ENCODE measurements around the gene DAB2. TPM values are rescaled to one million over a fixed set of nuclear protein-coding genes. Genes with fewer than 3 reads are reported as not detected.

Gene DAB2
- total RNA-seq, 2 donors from 2014 or later = 1.9 to 37.2 TPM

DNA sequence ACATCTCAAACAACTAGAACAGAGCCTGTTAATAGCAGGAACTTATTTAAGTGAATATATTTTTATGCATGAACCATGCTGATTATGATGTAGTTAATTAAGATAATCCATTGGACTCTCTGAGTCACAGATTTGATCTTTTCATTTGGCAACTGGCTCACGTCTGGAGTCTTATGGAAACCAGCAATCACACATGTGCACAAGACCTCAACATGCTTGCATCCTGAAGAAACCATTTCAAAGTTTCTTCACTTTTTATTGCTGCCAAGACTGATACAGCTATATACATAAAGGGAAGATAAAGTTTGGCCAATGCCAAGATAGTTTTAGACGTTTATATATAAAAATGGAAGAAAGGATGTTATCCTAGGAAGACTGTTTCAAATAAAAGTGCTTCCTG lies 47.2 kb downstream of the DAB2 start:
- no peaks in the 10 kb centered on the region for H3K36me3 Mint-ChIP-seq (ENCODE audit: low read depth)
- no peak for DNase-seq

DNA sequence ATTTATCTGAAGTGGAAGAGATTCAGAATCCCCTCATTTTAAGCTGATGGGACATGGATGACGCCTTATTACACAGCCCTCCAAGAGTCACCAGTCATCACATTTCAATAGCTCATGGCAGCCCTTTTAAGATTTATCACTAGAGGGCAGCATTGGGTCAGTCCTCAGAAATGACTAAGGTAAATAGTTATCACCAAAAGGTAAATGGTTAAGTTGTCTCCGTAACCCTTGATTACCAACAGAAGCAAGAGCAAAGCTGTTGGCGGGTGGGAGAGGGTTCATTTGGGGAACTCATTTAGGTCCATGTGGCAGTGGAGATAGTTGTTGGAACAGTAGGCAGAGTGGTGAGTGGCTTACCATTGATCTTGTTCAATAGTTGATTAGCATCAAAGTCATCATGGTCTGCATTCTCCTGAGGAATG lies 48.5 kb downstream of the DAB2 start:
- Mint-ChIP-seq H3K4me3 (no peak overlapping the region), H3K27me3 (peaks cover 65% of the 10 kb centered on the region), H3K4me1 (peaks cover 2% of the 10 kb centered on the region), H3K36me3 (ENCODE audit: low read depth) (no peaks in the 10 kb centered on the region), H3K27ac (no peak overlapping the region)
- ATAC-seq (peak; percentile 72), DNase-seq (peak in 1 of 3 donors; percentile 10)
- H3K9me3 ChIP-seq (ENCODE audit: control insufficient read depth, low read length, poor library complexity, severe bottlenecking) = no peaks in the 10 kb centered on the region

More for the DNA sequence above, 47.2 kb downstream of the DAB2 start:
- Mint-ChIP-seq H3K27ac (no peak overlapping the region), H3K4me3 (no peak overlapping the region), H3K27me3 (peaks cover 76% of the 10 kb centered on the region), H3K4me1 (peaks cover 2% of the 10 kb centered on the region)
- ATAC-seq = no peak
- H3K9me3 ChIP-seq (ENCODE audit: control insufficient read depth, low read length, poor library complexity, severe bottlenecking) = no peaks in the 10 kb centered on the region

DNA sequence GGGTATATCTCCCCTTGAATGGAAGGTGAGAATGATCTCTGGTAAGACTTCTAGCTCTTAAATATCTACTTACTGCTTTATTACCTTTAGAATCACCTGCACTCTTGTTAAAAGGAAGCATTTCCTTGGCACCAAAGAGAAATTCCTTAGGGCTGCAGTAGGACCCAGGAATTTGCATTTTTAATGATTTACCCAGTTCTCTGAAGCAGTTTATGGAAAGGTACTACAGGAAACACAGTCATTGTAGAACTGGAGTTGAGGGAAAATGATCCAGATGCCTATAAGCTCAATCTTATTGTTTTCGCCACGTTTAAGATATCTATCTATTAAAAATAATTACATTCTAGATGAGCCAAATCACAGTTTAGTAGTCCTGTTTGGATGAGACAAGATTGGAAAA lies 51.0 kb downstream of the DAB2 start:
- H3K4me1 Mint-ChIP-seq = peaks cover 2% of the 10 kb centered on the region
- no peaks in the 10 kb centered on the region for H3K9me3 ChIP-seq (ENCODE audit: control insufficient read depth, low read length, poor library complexity, severe bottlenecking)
- H3K36me3 Mint-ChIP-seq (ENCODE audit: low read depth) = no peaks in the 10 kb centered on the region
- peaks cover 45% of the 10 kb centered on the region for H3K27me3 Mint-ChIP-seq
- ATAC-seq (no peak), DNase-seq (no peak)
- no peak overlapping the region for H3K27ac Mint-ChIP-seq
- H3K4me3 Mint-ChIP-seq = no peak overlapping the region

DNA sequence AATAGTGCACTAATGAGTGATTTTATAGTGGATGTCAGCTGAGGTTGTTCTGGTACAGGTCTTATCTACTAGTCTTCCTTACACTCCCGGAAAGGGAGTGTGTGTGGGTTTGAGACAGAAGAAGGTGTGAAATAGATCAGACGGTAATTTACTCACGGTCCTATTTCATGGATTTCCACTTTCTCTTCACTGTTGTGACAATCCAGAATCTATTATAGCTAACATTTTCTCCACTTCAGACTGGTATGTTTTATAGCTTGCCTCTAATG lies 53.5 kb downstream of the DAB2 start:
- DNase-seq (no peak), ATAC-seq (no peak)
- Mint-ChIP-seq H3K4me3 (no peak overlapping the region), H3K27ac (no peak overlapping the region), H3K4me1 (peaks cover 2% of the 10 kb centered on the region), H3K36me3 (ENCODE audit: low read depth) (no peaks in the 10 kb centered on the region), H3K27me3 (peaks cover 24% of the 10 kb centered on the region)
- H3K9me3 ChIP-seq (ENCODE audit: control insufficient read depth, low read length, poor library complexity, severe bottlenecking) = no peaks in the 10 kb centered on the region

DNA sequence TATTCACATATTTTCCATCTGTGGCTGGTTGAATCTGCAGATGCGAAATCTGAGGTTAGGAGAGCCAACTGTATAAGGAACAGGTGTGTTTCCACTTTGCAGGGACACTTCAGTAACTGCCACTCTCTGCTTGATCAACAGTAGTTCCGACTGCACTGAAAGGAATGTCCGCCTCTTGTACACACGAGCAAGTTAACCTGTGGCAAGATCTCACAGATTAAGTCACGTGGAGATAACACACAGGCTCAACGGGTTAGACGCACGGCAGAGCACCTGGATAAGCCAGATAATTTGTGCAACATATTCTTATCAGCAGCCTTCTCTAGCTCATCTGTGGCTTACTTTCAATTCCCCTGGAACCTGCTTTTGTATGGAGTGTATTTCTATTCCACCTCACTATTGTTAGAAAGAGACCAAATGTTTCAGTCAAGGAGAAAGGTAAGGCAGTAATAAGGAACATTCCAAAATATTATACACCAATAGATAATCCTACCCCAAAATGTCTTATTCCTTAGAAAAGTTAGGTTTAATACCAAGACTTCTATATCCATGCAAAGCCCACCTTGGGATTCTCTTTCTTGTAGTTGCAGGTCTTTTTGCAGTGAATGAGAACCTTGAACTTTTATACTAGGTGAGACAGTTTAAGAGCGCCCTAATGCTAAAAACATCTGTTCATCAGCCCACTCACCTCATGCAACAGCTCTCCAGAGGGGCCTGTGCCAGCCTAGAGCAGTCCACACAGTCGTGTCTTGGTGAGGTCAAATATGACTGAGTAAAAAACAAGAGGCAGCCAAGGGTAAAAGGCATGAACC lies 54.0 kb downstream of the DAB2 start:
- no peak overlapping the region for H3K27ac Mint-ChIP-seq
- H3K36me3 Mint-ChIP-seq (ENCODE audit: low read depth) = no peaks in the 10 kb centered on the region
- ATAC-seq (no peak), DNase-seq (no peak)
- no peak overlapping the region for H3K4me3 Mint-ChIP-seq
- H3K27me3 Mint-ChIP-seq = peaks cover 20% of the 10 kb centered on the region
- no peaks in the 10 kb centered on the region for H3K9me3 ChIP-seq (ENCODE audit: control insufficient read depth, low read length, poor library complexity, severe bottlenecking)
- H3K4me1 Mint-ChIP-seq = peaks cover 2% of the 10 kb centered on the region

DNA sequence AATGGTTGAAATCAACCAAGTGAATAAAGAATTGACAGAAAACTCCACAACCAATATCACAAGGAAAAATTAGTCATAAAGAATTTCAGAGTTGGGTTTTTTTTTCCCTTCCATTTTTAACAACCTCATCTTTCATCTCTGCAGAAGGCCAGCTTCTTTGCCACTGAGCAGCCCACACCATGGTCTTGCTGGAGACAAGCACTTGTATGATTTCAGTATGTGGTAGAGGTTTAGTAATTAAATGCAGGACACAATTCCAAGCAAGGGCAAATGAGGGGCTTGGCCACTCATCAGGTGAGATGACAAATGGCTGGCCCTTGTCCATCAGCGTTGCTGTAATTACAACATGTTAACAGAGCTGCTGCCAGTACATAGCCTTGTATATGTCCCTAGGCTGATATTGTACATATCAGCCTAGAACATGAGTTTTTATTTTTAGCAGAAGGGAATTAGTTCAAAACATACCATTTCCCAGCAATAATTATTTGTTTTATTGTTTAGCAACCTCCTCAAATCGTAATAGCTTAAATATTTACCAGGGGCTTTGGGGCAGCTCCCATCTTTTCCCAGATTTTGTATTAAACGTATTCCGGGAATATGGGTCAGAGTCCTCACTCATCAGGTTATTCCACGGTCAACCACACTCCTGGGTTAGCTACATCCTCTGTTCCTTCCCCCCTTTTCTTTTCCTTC lies 55.5 kb downstream of the DAB2 start:
- H3K9me3 ChIP-seq (ENCODE audit: control insufficient read depth, low read length, poor library complexity, severe bottlenecking) = no peaks in the 10 kb centered on the region
- H3K36me3 Mint-ChIP-seq (ENCODE audit: low read depth) = no peaks in the 10 kb centered on the region
- H3K4me1 Mint-ChIP-seq = peaks cover 2% of the 10 kb centered on the region
- H3K27ac Mint-ChIP-seq = no peak overlapping the region
- ATAC-seq (no peak), DNase-seq (no peak)
- H3K27me3 Mint-ChIP-seq = peaks cover 12% of the 10 kb centered on the region
- no peak overlapping the region for H3K4me3 Mint-ChIP-seq

DNA sequence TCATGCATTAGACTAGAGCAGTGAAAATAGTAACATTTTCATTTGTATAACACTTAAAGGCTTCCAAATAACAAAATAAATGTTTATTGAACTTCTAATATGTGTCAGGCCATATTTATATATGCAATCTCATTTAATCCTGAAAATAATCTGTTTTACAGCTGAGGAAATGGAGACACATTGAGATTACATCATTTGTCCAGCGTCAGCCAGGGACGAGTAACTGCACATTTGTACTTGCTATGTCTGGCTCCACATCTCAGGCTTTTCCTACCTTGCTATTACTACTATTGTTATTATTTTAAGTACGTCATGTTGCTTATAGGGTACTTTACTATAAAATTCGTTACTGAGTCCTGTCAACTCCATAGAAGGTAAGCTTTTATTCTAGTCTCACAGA lies 56.7 kb downstream of the DAB2 start:
- Mint-ChIP-seq H3K4me1 (peaks cover 2% of the 10 kb centered on the region), H3K4me3 (no peak overlapping the region), H3K36me3 (ENCODE audit: low read depth) (no peaks in the 10 kb centered on the region), H3K27ac (no peak overlapping the region), H3K27me3 (peaks cover 12% of the 10 kb centered on the region)
- H3K9me3 ChIP-seq (ENCODE audit: control insufficient read depth, low read length, poor library complexity, severe bottlenecking) = no peaks in the 10 kb centered on the region
- no peak for DNase-seq
- ATAC-seq = no peak

DNA sequence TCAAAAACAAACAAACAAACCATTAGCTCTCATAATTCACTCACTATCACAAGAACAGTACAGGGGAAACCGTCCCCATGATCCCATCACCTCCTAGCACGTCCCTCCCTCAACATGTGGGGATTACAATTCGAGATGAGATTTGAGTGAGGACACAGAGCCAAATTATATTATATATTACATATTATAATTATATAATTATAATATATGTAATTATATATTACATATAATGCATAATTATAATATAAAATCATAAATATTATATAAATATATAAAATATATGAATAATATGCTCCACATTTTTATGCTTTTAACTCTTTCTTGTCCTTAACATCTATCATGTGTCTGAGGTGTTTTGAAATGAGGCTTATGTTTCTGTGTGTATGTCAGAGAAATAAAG lies 57.1 kb downstream of the DAB2 start:
- H3K4me1 Mint-ChIP-seq = peaks cover 2% of the 10 kb centered on the region
- H3K4me3 Mint-ChIP-seq = no peak overlapping the region
- no peaks in the 10 kb centered on the region for H3K9me3 ChIP-seq (ENCODE audit: control insufficient read depth, low read length, poor library complexity, severe bottlenecking)
- no peaks in the 10 kb centered on the region for H3K36me3 Mint-ChIP-seq (ENCODE audit: low read depth)
- H3K27me3 Mint-ChIP-seq = peaks cover 8% of the 10 kb centered on the region
- ATAC-seq (no peak), DNase-seq (no peak)
- no peak overlapping the region for H3K27ac Mint-ChIP-seq

DNA sequence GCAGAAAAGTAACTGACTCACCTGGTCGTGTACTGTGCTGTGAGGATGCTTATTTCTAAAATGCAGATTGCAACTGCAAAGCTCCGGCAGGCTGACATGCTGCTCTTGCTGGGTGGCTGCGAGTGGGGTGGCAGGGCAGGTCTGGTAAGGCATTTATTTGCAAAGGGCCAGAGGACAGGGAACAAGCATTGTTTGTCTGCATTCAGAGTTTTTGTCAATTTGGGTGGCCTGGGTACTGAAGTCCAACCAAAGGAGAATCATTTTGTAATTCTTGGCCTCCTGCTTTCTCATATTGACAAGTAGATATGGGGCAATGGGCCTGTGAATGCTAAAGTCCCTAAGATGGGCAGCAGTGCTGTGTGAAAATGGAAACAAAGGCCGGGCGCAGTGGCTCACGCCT lies 60.4 kb downstream of the DAB2 start, which contains the start of gene C9:
Gene C9, minus strand, starts transcription at position 129 of the 400 bp plus-strand sequence. Its CDS starts 31 bp downstream, at position 98.
- Mint-ChIP-seq H3K27me3 (peaks cover 5% of the 10 kb centered on the region), H3K36me3 (ENCODE audit: low read depth) (no peaks in the 10 kb centered on the region), H3K27ac (no peak within 1 kb of the TSS)

DNA sequence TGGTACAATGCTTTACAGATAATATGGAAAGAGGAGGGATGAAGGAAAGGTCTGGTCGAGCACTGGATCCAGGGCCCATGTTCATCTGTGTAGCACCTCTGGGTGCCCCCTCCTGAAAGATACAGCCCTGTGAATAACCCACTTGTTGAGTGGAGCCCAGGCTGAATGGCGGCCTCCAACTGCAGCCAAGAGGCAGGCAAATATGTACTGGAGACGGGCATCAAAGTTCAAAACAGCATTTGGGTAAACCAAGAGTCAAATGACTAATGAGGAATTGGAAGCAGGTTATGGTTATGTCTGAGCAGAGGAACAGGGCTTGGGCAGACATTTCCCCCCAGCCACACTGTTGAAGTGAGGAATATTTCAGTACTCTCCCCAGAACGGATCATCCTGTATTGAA lies 61.6 kb downstream of the DAB2 start:
- no peak for DNase-seq
- Mint-ChIP-seq H3K4me1 (peaks cover 2% of the 10 kb centered on the region), H3K27me3 (no peaks in the 10 kb centered on the region), H3K36me3 (ENCODE audit: low read depth) (no peaks in the 10 kb centered on the region), H3K27ac (no peak overlapping the region), H3K4me3 (no peak overlapping the region)
- no peaks in the 10 kb centered on the region for H3K9me3 ChIP-seq (ENCODE audit: control insufficient read depth, low read length, poor library complexity, severe bottlenecking)
- ATAC-seq = no peak

More for the DNA sequence above, 60.4 kb downstream of the DAB2 start, which contains the start of gene C9:
- ATAC-seq (no peak), DNase-seq (no peak)
- Mint-ChIP-seq H3K4me1 (peaks cover 2% of the 10 kb centered on the region), H3K4me3 (no peak within 1 kb of the TSS)
- H3K9me3 ChIP-seq (ENCODE audit: control insufficient read depth, low read length, poor library complexity, severe bottlenecking) = no peaks in the 10 kb centered on the region

DNA sequence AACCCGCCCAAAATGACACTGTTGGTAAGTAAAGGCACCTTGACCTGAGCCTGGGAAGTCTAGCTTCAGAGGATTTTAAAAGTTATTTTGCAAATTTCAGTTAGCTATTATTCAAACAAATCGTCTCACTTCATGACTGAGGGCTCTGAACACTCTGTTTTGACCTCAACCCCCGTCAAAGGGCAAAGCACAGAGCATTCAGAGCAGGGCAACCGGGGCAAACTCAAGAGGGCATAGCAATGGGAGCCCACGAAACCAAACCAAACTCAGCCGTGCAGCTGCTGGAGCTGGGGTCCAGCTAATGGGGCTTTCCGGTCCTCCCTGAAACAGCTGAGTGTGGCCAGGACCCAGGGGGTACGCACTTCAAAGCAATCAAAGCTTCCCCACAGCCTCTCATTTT lies 62.1 kb downstream of the DAB2 start:
- Mint-ChIP-seq H3K4me1 (peaks cover 2% of the 10 kb centered on the region), H3K36me3 (ENCODE audit: low read depth) (no peaks in the 10 kb centered on the region), H3K4me3 (no peak overlapping the region), H3K27ac (no peak overlapping the region), H3K27me3 (no peaks in the 10 kb centered on the region)
- H3K9me3 ChIP-seq (ENCODE audit: control insufficient read depth, low read length, poor library complexity, severe bottlenecking) = no peaks in the 10 kb centered on the region
- no peak for ATAC-seq
- no peak for DNase-seq

DNA sequence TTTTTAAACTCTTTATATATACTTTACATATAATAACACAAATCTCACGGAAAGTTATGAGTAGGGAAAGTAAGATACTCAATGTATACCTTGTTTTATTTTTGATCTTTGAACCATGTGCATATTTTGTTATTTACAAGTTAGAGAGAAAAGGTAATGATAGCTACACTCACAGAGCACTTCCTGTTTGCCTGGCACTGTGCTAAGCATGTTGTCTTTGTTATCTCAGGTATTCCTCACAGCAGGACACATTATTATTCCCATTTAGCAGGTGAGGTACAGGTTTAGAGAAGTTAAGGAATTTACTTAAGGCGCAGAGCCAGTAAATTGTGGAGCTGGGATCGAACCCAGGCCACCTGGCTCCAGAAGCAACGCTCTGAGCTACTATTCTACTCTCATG lies 63.5 kb downstream of the DAB2 start:
- H3K4me1 Mint-ChIP-seq = peaks cover 2% of the 10 kb centered on the region
- no peak for ATAC-seq
- no peaks in the 10 kb centered on the region for H3K9me3 ChIP-seq (ENCODE audit: control insufficient read depth, low read length, poor library complexity, severe bottlenecking)
- H3K4me3 Mint-ChIP-seq = no peak overlapping the region
- no peaks in the 10 kb centered on the region for H3K27me3 Mint-ChIP-seq
- no peak overlapping the region for H3K27ac Mint-ChIP-seq
- no peaks in the 10 kb centered on the region for H3K36me3 Mint-ChIP-seq (ENCODE audit: low read depth)
- DNase-seq = no peak

DNA sequence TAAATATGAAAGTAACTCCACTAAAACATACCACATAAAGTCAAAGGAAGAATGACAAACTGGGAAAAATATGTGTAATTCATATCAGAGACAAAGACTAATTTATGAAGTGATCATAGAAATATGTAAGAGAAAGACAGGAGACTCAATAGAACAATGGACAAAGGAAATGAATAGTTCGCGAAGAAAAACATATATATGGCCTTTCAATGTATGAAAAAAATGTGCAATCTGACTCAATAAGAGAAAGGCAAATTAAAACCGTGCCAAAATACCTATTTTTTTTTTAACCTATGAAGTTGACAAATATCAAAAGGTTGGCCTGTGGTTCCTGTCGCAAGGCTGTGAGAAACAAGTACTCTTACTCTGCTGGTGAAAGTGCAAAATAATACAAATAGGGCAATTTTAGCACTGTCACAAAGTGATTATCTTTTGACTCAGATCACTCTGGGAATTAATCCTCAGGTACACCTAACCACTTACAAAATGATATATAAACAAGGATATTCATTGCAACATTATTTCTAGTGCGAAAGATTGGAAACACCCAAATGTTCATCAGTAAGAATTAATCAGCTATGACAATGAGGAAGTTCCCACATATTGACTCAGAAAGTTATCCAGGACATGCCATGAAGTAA lies 64.2 kb downstream of the DAB2 start:
- Mint-ChIP-seq H3K27me3 (no peaks in the 10 kb centered on the region), H3K36me3 (ENCODE audit: low read depth) (no peaks in the 10 kb centered on the region), H3K4me1 (peaks cover 2% of the 10 kb centered on the region), H3K27ac (no peak overlapping the region), H3K4me3 (no peak overlapping the region)
- no peak for DNase-seq
- H3K9me3 ChIP-seq (ENCODE audit: control insufficient read depth, low read length, poor library complexity, severe bottlenecking) = no peaks in the 10 kb centered on the region
- no peak for ATAC-seq

Measured in T-helper 17 cell (primary cell).